Karpas-422 (cell line): Measurements from ENCODE around the gene SMIM14. TPM values are rescaled to one million over a fixed set of nuclear protein-coding genes. Genes with fewer than 3 reads are reported as not detected.
A peak's percentile ranks its signal among the peaks of the same experiment; 100 is the strongest.
"Not testable (repeated sequence)": the region's sequence is repeated elsewhere in the genome, so short reads cannot be mapped to it uniquely, and the experiment has no call there.

Experiments used
- DNase-seq: peaks from one replicate; pipeline ENCODE4 v3.0.0-alpha.2; 2015
- H2AFZ ChIP-seq: fragments of 200-600 bp; sonication (generic); 2 replicates; pipeline ENCODE4 v1.6.1; 2014; ENCODE audit warnings: antibody characterized with exemption, low read length, mixed read lengths
- H3K27ac ChIP-seq: fragments of 200-600 bp; sonication (generic); 2 replicates; pipeline ENCODE4 v1.5.1; 2014; ENCODE audit warnings: mild to moderate bottlenecking, low read length, moderate library complexity
- H3K27me3 ChIP-seq: fragments of 200-600 bp; sonication (generic); 2 replicates; pipeline ENCODE4 v1.6.1; 2014; ENCODE audit warnings: low read length, mixed read lengths
- H3K36me3 ChIP-seq: fragments of 200-600 bp; sonication (generic); 2 replicates; pipeline ENCODE4 v1.6.1; 2014; ENCODE audit warnings: low read length, mixed read lengths; ENCODE audit not compliant: insufficient read depth
- H3K4me1 ChIP-seq: fragments of 200-600 bp; sonication (generic); 2 replicates; pipeline ENCODE4 v1.6.1; 2014; ENCODE audit warnings: mild to moderate bottlenecking, low read length, mixed read lengths
- H3K4me2 ChIP-seq: fragments of 200-600 bp; sonication (generic); 2 replicates; pipeline ENCODE4 v1.6.1; 2014; ENCODE audit warnings: low read length, low read depth, mild to moderate bottlenecking; ENCODE audit not compliant: poor library complexity, severe bottlenecking
- H3K4me3 ChIP-seq: fragments of 200-600 bp; sonication (generic); 2 replicates; pipeline ENCODE4 v1.5.1; 2014; ENCODE audit warnings: mild to moderate bottlenecking, antibody characterized with exemption, low read length, mixed read lengths
- H3K79me2 ChIP-seq: fragments of 200-600 bp; sonication (generic); 2 replicates; pipeline ENCODE4 v1.6.1; 2014; ENCODE audit warnings: mild to moderate bottlenecking, low read length, mixed read lengths
- H3K9ac ChIP-seq: fragments of 200-600 bp; sonication (generic); 2 replicates; pipeline ENCODE4 v1.6.0; 2014; ENCODE audit warnings: low read length
- H3K9me2 ChIP-seq: fragments of 200-600 bp; sonication (generic), shearing (Covaris generic); replicated peaks from 2 replicates; pipeline ENCODE4 v1.6.0; 2014; ENCODE audit warnings: mild to moderate bottlenecking, low read length, moderate library complexity; ENCODE audit not compliant: insufficient read depth
- H3K9me3 ChIP-seq: fragments of 300-700, 200-600 bp; sonication (generic); 2 replicates; pipeline ENCODE4 v1.6.1; 2014; ENCODE audit warnings: low read length, mixed read lengths
- H4K20me1 ChIP-seq: fragments of 200-600 bp; sonication (generic); 2 replicates; pipeline ENCODE4 v1.6.1; 2014; ENCODE audit warnings: mild to moderate bottlenecking, antibody characterized with exemption, low read length, low read depth; ENCODE audit not compliant: insufficient read depth
- total RNA-seq: library from RNA; depleted of rRNA; stranded (reverse); fragments of >200 nt; shearing (Covaris generic); gene quantifications from 2 replicates; pipeline ENCODE4 v1.2.3, GENCODE V29; 2014; ENCODE audit warnings: low replicate concordance

SMIM14 gene
- total RNA-seq, 1 experiment from 2014 or later = 689 TPM

DNA sequence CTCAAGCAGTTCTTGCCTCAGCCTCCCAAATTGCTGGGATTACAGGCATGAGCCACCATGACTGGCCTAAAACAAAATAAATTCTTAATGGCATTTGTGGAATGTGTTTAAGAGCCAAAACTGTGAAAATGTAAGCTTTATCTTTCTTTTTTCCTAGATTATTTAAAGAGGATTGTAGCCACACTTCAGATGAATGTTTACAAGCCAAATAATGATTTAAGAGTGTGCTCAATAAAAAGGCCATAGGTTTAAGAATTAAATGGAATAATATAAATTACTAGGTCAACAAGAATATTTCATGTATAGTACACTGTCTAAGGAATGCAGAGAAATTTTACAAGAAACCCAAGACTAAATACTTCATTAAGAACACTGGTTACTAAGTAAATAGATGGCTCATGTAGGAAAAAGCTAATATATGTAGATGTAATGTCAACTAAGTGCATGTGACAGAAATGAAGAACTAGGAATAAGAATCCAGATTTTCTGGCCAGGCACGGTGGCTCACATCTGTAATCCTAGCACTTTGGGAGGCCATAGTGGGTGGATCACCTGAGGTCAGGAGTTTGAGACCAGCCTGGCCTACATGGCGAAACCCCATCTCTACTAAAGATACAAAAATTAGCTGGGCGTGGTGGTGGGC, 90.1 kb downstream of the SMIM14 start:
- H3K4me2 ChIP-seq = no peak overlapping the region
- no peaks in the 10 kb centered on the region for H3K9me2 ChIP-seq
- no peak overlapping the region for H3K9ac ChIP-seq
- H4K20me1 ChIP-seq = no peaks in the 10 kb centered on the region
- no peaks in the 10 kb centered on the region for H3K4me1 ChIP-seq
- no peak overlapping the region for H3K27ac ChIP-seq
- no peaks in the 10 kb centered on the region for H3K27me3 ChIP-seq
- H3K9me3 ChIP-seq = no peaks in the 10 kb centered on the region
- H3K36me3 ChIP-seq = peaks cover 30% of the 10 kb centered on the region; the same call in 1 of the 2 replicates
- peaks cover 7% of the 10 kb centered on the region for H3K79me2 ChIP-seq
- H2AFZ ChIP-seq = no peak overlapping the region
- H3K4me3 ChIP-seq = no peak overlapping the region
- DNase-seq = no peak

DNA sequence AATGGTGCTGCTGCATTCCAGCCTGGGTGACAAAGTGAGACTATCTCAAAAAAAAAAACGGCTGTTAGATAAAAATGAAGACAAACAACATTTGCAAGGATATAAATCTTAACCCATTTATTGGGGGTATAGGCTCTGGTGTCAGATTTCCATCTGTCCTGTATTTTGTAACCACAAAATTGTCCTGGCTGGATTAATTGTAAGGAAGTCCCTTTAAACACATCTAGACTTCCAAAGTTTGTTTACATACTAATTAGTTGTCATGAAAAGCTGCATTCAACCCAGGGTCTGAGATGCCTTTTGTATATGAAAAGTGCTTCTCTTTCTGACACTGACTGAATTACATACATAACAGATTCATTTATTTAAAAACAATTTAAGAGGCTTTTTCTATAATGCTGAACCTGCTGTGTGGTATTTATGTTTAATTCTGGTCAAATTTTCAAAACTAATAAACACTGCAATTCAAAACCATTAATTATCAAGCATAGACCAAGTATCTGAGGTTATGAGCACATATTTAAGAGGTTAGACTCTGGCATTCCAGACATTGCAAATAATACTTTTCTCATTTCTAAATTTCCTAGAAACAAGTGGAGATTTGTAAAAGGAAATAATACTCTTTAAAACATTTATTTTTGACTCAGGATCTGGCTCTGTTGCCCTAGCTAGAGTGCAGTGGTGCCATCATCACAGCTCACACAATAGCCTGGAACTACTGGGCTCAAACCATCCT, 93.9 kb downstream of the SMIM14 start:
- Histone ChIP-seq H3K4me3 (no peak overlapping the region), H3K27ac (no peak overlapping the region), H3K9ac (no peak overlapping the region), H2AFZ (no peak overlapping the region), H3K79me2 (no peaks in the 10 kb centered on the region), H3K9me2 (no peaks in the 10 kb centered on the region), H3K4me1 (peaks cover 15% of the 10 kb centered on the region), H3K36me3 (peaks cover 17% of the 10 kb centered on the region; the same call in 1 of the 2 replicates), H3K4me2 (no peak overlapping the region), H3K27me3 (no peaks in the 10 kb centered on the region), H3K9me3 (no peaks in the 10 kb centered on the region), H4K20me1 (no peaks in the 10 kb centered on the region)
- DNase-seq = no peak

DNA sequence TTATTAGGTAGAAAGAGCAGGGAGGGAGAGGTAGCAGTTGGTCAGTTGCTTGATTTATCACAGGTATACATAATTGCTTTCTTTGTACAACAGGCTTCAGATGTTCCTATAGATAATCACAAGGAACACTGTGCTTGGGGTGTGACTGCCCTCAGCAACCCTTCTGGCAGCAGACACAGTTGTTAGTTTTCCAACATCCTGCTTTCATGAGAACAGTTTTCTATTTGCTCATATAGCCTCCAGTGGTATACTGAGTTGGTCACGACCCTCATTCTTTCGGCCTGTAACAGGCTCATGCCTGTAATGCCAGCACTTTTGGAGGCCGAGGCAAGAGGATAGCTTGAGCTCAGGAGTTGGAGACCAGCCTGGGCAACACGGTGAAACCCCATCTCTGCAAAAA, 94.6 kb downstream of the SMIM14 start:
- H3K4me2 ChIP-seq, DNase-seq, H3K4me3 ChIP-seq, H2AFZ ChIP-seq, H3K27me3 ChIP-seq, H4K20me1 ChIP-seq, H3K9me3 ChIP-seq, H3K9ac ChIP-seq, H3K79me2 ChIP-seq, H3K27ac ChIP-seq, H3K9me2 ChIP-seq: not testable (repeated sequence)
- peaks cover 15% of the 10 kb centered on the region for H3K4me1 ChIP-seq
- peaks cover 16% of the 10 kb centered on the region; the same call in 1 of the 2 replicates for H3K36me3 ChIP-seq

DNA sequence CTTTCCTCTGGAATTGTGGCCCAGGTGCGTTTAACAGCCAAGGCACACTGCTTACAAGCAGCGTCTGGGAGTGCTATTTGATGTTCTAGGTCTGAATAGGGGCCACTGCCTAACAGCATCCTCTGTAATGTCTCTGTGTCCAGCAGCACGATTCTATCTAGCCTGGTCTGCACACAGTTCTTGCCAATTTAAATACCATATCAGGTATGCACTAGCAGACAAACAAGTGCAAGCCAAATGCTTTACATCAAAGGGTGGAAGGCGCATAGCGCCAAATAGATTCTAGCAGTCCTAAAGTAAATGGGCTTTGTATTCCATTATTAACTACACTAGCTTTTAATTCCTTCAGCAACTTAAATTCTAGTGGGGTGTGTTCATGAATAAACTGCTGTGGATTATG, 95.6 kb downstream of the SMIM14 start:
- H3K4me2 ChIP-seq = no peak overlapping the region
- H3K36me3 ChIP-seq = peaks cover 16% of the 10 kb centered on the region; the same call in 1 of the 2 replicates
- H3K27ac ChIP-seq = peak overlapping the region; percentile 61
- H3K4me3 ChIP-seq = no peak overlapping the region
- no peaks in the 10 kb centered on the region for H3K79me2 ChIP-seq
- H3K4me1 ChIP-seq = peaks cover 15% of the 10 kb centered on the region
- H3K9me3 ChIP-seq = no peaks in the 10 kb centered on the region
- H4K20me1 ChIP-seq = no peaks in the 10 kb centered on the region
- DNase-seq = no peak
- no peaks in the 10 kb centered on the region for H3K9me2 ChIP-seq
- H3K9ac ChIP-seq = no peak overlapping the region
- no peaks in the 10 kb centered on the region for H3K27me3 ChIP-seq
- H2AFZ ChIP-seq = no peak overlapping the region

DNA sequence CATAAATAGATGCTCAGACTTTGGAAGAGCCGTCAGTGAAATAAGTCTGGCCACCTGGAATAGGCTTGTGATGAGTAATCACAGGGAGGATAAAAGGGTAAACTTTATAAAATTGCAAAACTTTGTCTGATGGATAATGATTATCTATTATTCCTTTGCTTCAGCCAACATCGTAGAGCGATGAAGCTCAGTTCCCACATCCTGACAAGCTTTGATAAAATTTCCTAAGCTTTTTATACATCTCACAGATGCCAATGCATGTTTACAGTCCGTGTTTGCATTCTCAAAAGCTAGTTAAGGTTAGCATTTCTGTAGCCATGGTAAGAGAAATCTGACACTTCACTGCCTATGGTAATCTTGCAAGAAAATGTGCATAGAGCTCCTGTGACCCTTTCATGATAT, 96.1 kb downstream of the SMIM14 start:
- H3K4me2 ChIP-seq = no peak overlapping the region
- H3K79me2 ChIP-seq = no peaks in the 10 kb centered on the region
- no peak overlapping the region for H3K4me3 ChIP-seq
- H2AFZ ChIP-seq = no peak overlapping the region
- no peaks in the 10 kb centered on the region for H3K27me3 ChIP-seq
- no peaks in the 10 kb centered on the region for H3K9me3 ChIP-seq
- H3K36me3 ChIP-seq = peaks cover 16% of the 10 kb centered on the region; the same call in 1 of the 2 replicates
- peaks cover 15% of the 10 kb centered on the region for H3K4me1 ChIP-seq
- H3K9me2 ChIP-seq = no peaks in the 10 kb centered on the region
- no peak overlapping the region for H3K9ac ChIP-seq
- peak overlapping the region; percentile 61 for H3K27ac ChIP-seq
- DNase-seq = no peak
- no peaks in the 10 kb centered on the region for H4K20me1 ChIP-seq

DNA sequence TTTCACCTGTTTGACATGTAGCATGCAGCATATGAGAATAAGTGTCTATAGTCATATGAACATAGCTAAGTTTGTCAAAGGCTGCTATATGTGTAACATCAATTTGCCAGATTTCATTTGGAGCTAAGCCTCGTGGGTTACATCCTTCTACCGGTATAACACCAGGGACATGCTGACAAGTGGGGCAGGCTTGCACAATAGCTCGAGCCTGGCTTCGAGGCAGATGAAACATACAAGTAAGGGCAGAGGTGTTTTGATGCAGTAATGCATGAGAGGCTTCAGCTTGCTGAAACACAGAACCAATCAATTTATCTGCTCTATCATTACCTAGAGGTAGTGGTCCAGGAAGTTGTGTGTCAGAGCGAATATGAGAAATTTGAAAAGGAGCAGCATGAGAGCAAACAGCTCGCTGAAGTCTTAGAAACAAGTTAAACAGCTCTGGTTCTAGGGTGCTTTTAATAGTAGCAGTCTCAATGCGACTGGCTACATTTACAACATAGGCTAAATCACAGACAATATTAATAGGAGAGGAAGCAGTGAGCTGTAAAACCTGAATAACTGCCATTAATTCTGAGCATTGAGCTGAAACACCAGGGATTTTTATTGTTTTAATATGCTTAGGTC, 96.6 kb downstream of the SMIM14 start:
- H3K36me3 ChIP-seq = peaks cover 16% of the 10 kb centered on the region; the same call in 1 of the 2 replicates
- no peaks in the 10 kb centered on the region for H4K20me1 ChIP-seq
- no peaks in the 10 kb centered on the region for H3K9me2 ChIP-seq
- H2AFZ ChIP-seq = no peak overlapping the region
- no peaks in the 10 kb centered on the region for H3K79me2 ChIP-seq
- H3K4me1 ChIP-seq = peaks cover 15% of the 10 kb centered on the region
- no peaks in the 10 kb centered on the region for H3K9me3 ChIP-seq
- no peak overlapping the region for H3K4me3 ChIP-seq
- H3K4me2 ChIP-seq = no peak overlapping the region
- H3K9ac ChIP-seq = no peak overlapping the region
- DNase-seq = no peak
- H3K27ac ChIP-seq = peak overlapping the region; percentile 61
- H3K27me3 ChIP-seq = no peaks in the 10 kb centered on the region

DNA sequence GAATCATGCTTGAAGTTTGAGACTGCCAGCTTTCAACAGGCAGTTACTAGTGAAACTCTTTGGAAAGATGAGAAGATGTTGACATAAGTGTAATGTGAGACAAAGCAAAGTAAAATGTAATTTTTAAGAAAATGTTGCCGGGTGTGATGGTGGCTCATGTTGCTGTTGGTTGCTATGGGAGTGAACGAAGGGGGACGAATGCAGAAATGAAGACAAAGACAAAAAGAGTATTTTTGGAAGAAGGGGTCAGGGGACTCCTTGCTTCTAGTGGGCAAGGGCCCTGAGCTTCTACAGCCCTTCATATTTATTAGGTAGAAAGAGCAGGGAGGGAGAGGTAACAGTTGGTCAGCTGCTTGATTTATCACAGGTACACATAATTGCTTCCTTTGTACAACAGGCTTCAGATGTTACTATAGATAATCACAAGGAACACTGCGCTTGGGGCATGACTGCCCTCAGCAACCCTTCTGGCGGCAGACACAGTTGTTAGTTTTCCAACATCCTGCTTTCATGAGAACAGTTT, 99.5 kb downstream of the SMIM14 start:
- no peak overlapping the region for H3K4me2 ChIP-seq
- no peaks in the 10 kb centered on the region for H3K79me2 ChIP-seq
- H4K20me1 ChIP-seq = no peaks in the 10 kb centered on the region
- no peak overlapping the region for H2AFZ ChIP-seq
- H3K9me2 ChIP-seq = no peaks in the 10 kb centered on the region
- no peak overlapping the region for H3K4me3 ChIP-seq
- no peaks in the 10 kb centered on the region for H3K9me3 ChIP-seq
- DNase-seq = no peak
- H3K27me3 ChIP-seq = no peaks in the 10 kb centered on the region
- H3K9ac ChIP-seq = no peak overlapping the region
- H3K27ac ChIP-seq = no peak overlapping the region
- H3K36me3 ChIP-seq = peaks cover 3% of the 10 kb centered on the region; the same call in 1 of the 2 replicates
- peaks cover 15% of the 10 kb centered on the region for H3K4me1 ChIP-seq

DNA sequence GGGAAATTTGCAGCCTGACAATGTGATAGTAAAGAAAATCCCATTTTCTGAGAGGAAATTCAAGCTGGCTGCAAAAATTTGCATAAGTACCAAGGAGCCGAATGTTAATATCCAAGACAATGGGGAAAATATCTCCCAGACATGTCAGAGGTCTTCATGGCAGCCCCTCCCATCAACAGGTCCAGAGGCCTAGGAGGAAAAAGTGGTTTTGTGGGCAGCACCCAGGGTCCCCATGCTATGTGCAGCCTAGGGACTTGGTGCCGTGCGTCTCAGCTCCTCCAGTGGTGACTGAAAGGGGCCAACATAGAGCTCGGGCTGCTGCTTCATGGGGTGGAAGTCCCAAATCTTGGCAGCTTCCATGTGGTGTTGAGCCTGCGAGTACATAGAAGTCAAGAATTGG, 105.1 kb downstream of the SMIM14 start:
- Histone ChIP-seq H3K36me3 (no peaks in the 10 kb centered on the region; the same call in 1 of the 2 replicates), H3K4me2 (no peak overlapping the region), H3K79me2 (peaks cover 3% of the 10 kb centered on the region; the same call in 1 of the 2 replicates), H3K9ac (no peak overlapping the region), H3K27ac (no peak overlapping the region), H3K4me1 (peaks cover 8% of the 10 kb centered on the region), H3K27me3 (no peaks in the 10 kb centered on the region), H2AFZ (no peak overlapping the region), H3K4me3 (no peak overlapping the region), H3K9me2 (no peaks in the 10 kb centered on the region), H4K20me1 (no peaks in the 10 kb centered on the region), H3K9me3 (no peaks in the 10 kb centered on the region; the same call in 1 of the 2 replicates)
- no peak for DNase-seq
